ENCODE measurements around the gene OAS3. TPM values are rescaled to one million over a fixed set of nuclear protein-coding genes. Genes with fewer than 3 reads are reported as not detected.

The OAS3 gene
- total and polyA plus RNA-seq, 2 donors (not counting 1 experiment from before 2014, with no cell fraction given), result 16.5 to 24.9 TPM

DNA sequence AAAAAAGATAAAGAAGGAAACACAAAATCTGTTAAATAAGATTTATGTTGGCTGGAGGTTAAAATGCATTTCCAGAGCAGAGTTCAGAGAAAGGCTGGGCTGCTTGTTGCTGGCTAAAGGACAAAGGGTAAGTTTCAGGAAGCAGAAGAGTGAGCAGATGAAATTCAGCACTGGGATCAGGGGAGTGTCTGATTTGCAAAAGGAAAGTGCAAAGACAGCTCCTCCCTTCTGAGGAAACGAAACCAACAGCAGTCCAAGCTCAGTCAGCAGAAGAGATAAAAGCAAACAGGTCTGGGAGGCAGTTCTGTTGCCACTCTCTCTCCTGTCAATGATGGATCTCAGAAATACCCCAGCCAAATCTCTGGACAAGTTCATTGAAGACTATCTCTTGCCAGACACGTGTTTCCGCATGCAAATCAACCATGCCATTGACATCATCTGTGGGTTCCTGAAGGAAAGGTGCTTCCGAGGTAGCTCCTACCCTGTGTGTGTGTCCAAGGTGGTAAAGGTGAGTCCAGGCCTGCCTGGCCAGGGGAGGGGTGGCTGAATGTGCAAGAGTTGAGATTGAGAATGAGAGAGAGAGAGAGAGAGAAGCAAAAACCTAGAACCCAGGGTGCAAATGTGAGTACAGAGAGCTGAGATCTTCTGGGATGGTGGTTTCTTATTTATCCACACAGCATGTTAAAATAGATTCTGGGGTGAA lies 31.4 kb upstream of the OAS3 start, which contains the start of gene OAS1:
Gene OAS1, plus strand, starts transcription at position 251 of the 703 bp plus-strand sequence. Its CDS starts 78 bp downstream, at position 329.
- ATAC-seq (ENCODE audit: low read depth), result peak; percentile 73
- Histone ChIP-seq H3K4me2 (replicated peaks; ENCODE audit: low read depth, low read length, poor library complexity, severe bottlenecking) (peak within 1 kb of the TSS; percentile 82), H3K4me3 (ENCODE audit: control extremely low read depth in 1 of 5, extremely low read depth in 1 of 5, insufficient read depth in 1 of 5, low read depth in 2 of 5, low read length in 4 of 5) (peak within 1 kb of the TSS; percentile 47 to 90 (median 71)), H3K9me3 (ENCODE audit: control extremely low read depth in 1 of 3, control insufficient read depth in 2 of 3, insufficient read depth in 1 of 3, low read length in 2 of 3) (peaks cover 0 to 1% (median 0%) of the 10 kb centered on the region in 3 donors), H2AFZ (ENCODE audit: insufficient read depth, low read depth, low read length, poor library complexity, severe bottlenecking) (peak within 1 kb of the TSS; percentile 55), H3K27ac (ENCODE audit: low read length in 2 of 2) (peak within 1 kb of the TSS; percentile 79 to 83), H3K4me1 (ENCODE audit: control insufficient read depth in 2 of 2, insufficient read depth in 2 of 2, low read length in 2 of 2) (peaks cover 45 to 75% of the 10 kb centered on the region in 2 donors), H4K20me1 (ENCODE audit: control insufficient read depth, insufficient read depth, low read length, poor library complexity, severe bottlenecking) (peaks cover 20% of the 10 kb centered on the region), H3K79me2 (ENCODE audit: control insufficient read depth, insufficient read depth, low read length) (peaks cover 38% of the 10 kb centered on the region), H3K27me3 (replicated peaks in 1 of 4; ENCODE audit: control extremely low read depth in 1 of 4, control insufficient read depth in 3 of 4, insufficient read depth in 4 of 4, low read length in 3 of 4) (no peaks in the 10 kb centered on the region), H3K9ac (ENCODE audit: low read length) (peak within 1 kb of the TSS; percentile 82), H3K36me3 (replicated peaks in 1 of 2; ENCODE audit: control extremely low read depth in 1 of 2, control insufficient read depth in 1 of 2, extremely low read depth in 1 of 2, insufficient read depth in 2 of 2, low read length in 1 of 2) (peaks cover 0 to 31% of the 10 kb centered on the region in 2 experiments)
- DNase-seq, result peak; percentile 79
- TF ChIP-seq, protein P1, sequence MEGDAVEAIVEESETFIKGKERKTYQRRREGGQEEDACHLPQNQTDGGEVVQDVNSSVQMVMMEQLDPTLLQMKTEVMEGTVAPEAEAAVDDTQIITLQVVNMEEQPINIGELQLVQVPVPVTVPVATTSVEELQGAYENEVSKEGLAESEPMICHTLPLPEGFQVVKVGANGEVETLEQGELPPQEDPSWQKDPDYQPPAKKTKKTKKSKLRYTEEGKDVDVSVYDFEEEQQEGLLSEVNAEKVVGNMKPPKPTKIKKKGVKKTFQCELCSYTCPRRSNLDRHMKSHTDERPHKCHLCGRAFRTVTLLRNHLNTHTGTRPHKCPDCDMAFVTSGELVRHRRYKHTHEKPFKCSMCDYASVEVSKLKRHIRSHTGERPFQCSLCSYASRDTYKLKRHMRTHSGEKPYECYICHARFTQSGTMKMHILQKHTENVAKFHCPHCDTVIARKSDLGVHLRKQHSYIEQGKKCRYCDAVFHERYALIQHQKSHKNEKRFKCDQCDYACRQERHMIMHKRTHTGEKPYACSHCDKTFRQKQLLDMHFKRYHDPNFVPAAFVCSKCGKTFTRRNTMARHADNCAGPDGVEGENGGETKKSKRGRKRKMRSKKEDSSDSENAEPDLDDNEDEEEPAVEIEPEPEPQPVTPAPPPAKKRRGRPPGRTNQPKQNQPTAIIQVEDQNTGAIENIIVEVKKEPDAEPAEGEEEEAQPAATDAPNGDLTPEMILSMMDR (IDR thresholded peaks at IDR 0.05), result no peak
- TF ChIP-seq EZH2 (IDR thresholded peaks at IDR 0.05; ENCODE audit: borderline replicate concordance, insufficient read depth, low read depth, low read length, poor library complexity, severe bottlenecking), result no peak
- no peaks in the 10 kb centered on the region for H3K27me3 Mint-ChIP-seq
- H3K27ac Mint-ChIP-seq, result peak within 1 kb of the TSS; percentile 95
- POLR2A ChIA-PET, result interaction anchor here (0.7 to 1.6 kb wide), 3 partner anchors 10 to 71 kb away, joined by 3 to 4 read pairs (median 4); no protein-coding TSS in a partner anchor
- intact Hi-C loops (cut with micrococcal nuclease), result loop anchor here (1.0 to 10.0 kb wide), 4 partner anchors 20 to 248 kb away; partner anchors contain the start of gene OAS3
- H3K9me3 Mint-ChIP-seq (ENCODE audit: insufficient read depth), result no peaks in the 10 kb centered on the region
- CTCF ChIA-PET, result interaction anchor here (0.7 to 3.2 kb wide), 12 partner anchors 12 to 267 kb away, joined by 3 to 15 read pairs (median 4); partner anchors contain the start of genes OAS2 and OAS3
- 0% methylated on average over 1 of the region's 4 CpGs for WGBS (ENCODE audit: insufficient coverage)
- peaks cover 89% of the 10 kb centered on the region for H3K4me1 Mint-ChIP-seq
- H3K4me3 Mint-ChIP-seq, result peak within 1 kb of the TSS; percentile 95
